Fibroblast of gingiva (primary cell): ENCODE results near the gene KBTBD6.
A peak's percentile ranks its signal among the peaks of the same experiment; 100 is the strongest.
"Not testable (repeated sequence)": the region's sequence is repeated elsewhere in the genome, so short reads cannot be mapped to it uniquely, and the experiment has no call there.

Experiments
- DNase-seq: peaks from one replicate; pipeline ENCODE4 v3.0.0-alpha.2; 2011; ENCODE audit warnings: low read depth

KBTBD6 gene

GRCh38 chr13:41132512-41133152 lies at the start of gene KBTBD6:
Gene KBTBD6, minus strand, starts transcription at chr13:41132802. Its CDS starts 291 bp downstream, at chr13:41132511.
- DNase-seq, result peak; percentile 99

- DNase-seq, result no peak
Observed at GRCh38 chr13:41182231-41182630, 49.6 kb upstream of the KBTBD6 start.

- DNase-seq, result peak; percentile 66
Observed at GRCh38 chr13:41179593-41180250, 47.1 kb upstream of the KBTBD6 start.

GRCh38 chr13:41178040-41178439 lies 45.4 kb upstream of the KBTBD6 start:
- peak; percentile 48 for DNase-seq

- peak; percentile 68 for DNase-seq
Observed at GRCh38 chr13:41177616-41178015, 45.0 kb upstream of the KBTBD6 start.

- DNase-seq, result not testable (repeated sequence)
Observed at GRCh38 chr13:41175576-41175975, 43.0 kb upstream of the KBTBD6 start.

- DNase-seq, result no peak
Observed at GRCh38 chr13:41162151-41162550, 29.5 kb upstream of the KBTBD6 start.

- DNase-seq, result no peak
Observed at GRCh38 chr13:41159174-41159573, 26.6 kb upstream of the KBTBD6 start.

GRCh38 chr13:41157048-41157717 lies 24.6 kb upstream of the KBTBD6 start:
- DNase-seq, result no peak

GRCh38 chr13:41156620-41157019 lies 24.0 kb upstream of the KBTBD6 start:
- DNase-seq, result no peak

GRCh38 chr13:41154042-41154441 lies 21.4 kb upstream of the KBTBD6 start:
- no peak for DNase-seq

GRCh38 chr13:41152005-41152404 lies 19.4 kb upstream of the KBTBD6 start:
- DNase-seq, result no peak

- no peak for DNase-seq
Observed at GRCh38 chr13:41150058-41150457, 17.5 kb upstream of the KBTBD6 start.

GRCh38 chr13:41148419-41149283 lies 16.0 kb upstream of the KBTBD6 start:
- no peak for DNase-seq

GRCh38 chr13:41145136-41145908 lies 12.7 kb upstream of the KBTBD6 start:
- DNase-seq, result peak; percentile 60

GRCh38 chr13:41144576-41144975 lies 12.0 kb upstream of the KBTBD6 start:
- DNase-seq, result peak; percentile 19

GRCh38 chr13:41139296-41139966 lies 6.8 kb upstream of the KBTBD6 start:
- peak; percentile 45 for DNase-seq

- peak; percentile 28 for DNase-seq
Observed at GRCh38 chr13:41137951-41138350, 5.3 kb upstream of the KBTBD6 start.

GRCh38 chr13:41137241-41137640 lies 4.6 kb upstream of the KBTBD6 start:
- DNase-seq, result no peak

- no peak for DNase-seq
Observed at GRCh38 chr13:41136396-41137031, 3.9 kb upstream of the KBTBD6 start.
